PFSK-1 (cell line): Measurements from ENCODE around the gene GREB1.

ENCODE experiments used
- FOXP2 ChIP-seq: optimal IDR thresholded peaks from 2 replicates; pipeline ENCODE3; 2011; ENCODE audit warnings: borderline replicate concordance, control low read depth, inconsistent platforms; ENCODE audit not compliant: insufficient read depth; ENCODE audit errors: extremely low read length, extremely low read depth
- POLR2AphosphoS5 ChIP-seq: IDR thresholded peaks from 2 replicates; pipeline ENCODE4 v1.6.1; 2012; ENCODE audit warnings: low read depth, mild to moderate bottlenecking, control low read depth, low read length, moderate library complexity
- SIN3A ChIP-seq: IDR thresholded peaks from 2 replicates; pipeline ENCODE4 v1.6.1; 2012; ENCODE audit warnings: mild to moderate bottlenecking, low read length, moderate library complexity, borderline replicate concordance; ENCODE audit not compliant: insufficient read depth
- TAF1 ChIP-seq: IDR thresholded peaks from 2 replicates; pipeline ENCODE4 v1.6.1; 2012; ENCODE audit warnings: low read length, control low read depth, borderline replicate concordance; ENCODE audit not compliant: insufficient read depth
- TF ChIP-seq, protein P1 (sequence below), 2 experiments: IDR thresholded peaks; 2 replicates each; pipeline versions ENCODE4 v1.6.1 to v1.8.0; 2011 to 2012; ENCODE audit warnings: low read depth in 2 of 2, low read length in 2 of 2, control low read depth in 1 of 2, inconsistent platforms in 1 of 2, mild to moderate bottlenecking in 1 of 2, moderate library complexity in 1 of 2; ENCODE audit not compliant: insufficient read depth in 1 of 2

GREB1 gene

DNA sequence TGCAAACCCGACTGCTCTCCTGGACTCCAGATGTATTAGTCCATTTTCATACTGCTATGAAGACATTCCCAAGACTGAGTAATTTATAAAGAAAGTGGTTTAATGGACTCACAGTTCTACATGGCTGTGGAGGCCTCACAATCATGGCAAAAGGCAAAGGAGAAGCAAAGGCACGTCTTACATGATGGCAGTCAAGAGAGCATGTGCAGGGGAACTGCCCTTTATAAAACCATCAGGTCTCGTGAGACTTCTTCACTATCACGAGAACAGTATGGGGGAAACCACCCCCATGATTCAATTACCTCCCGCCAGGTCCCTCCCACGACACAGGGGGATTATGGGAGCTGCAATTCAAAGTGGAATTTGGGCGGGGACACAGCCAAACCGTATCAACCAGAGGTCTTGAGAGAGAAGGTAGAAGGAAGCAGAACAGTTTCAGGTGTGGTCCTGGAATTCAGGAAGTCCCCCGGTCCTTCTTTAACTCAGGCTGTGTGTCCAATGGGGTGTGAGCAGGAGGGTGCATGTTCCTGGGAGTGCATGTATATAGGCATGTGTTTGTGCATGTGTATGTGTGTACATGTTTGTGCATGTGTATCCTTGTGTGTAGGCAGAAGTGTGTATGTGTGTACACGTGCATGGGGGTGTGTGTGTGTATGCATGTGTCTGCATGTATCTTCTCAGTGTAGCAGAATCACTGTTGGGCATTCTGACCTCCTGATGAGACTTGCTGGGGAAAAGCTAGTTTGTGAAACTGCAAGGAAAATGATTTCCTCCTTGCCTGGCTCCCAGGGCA, 46.2 kb downstream of the GREB1 start:
- TF ChIP-seq TAF1 (no peak), FOXP2 (no peak), SIN3A (no peak), POLR2AphosphoS5 (no peak)
- TF ChIP-seq, protein P1, sequence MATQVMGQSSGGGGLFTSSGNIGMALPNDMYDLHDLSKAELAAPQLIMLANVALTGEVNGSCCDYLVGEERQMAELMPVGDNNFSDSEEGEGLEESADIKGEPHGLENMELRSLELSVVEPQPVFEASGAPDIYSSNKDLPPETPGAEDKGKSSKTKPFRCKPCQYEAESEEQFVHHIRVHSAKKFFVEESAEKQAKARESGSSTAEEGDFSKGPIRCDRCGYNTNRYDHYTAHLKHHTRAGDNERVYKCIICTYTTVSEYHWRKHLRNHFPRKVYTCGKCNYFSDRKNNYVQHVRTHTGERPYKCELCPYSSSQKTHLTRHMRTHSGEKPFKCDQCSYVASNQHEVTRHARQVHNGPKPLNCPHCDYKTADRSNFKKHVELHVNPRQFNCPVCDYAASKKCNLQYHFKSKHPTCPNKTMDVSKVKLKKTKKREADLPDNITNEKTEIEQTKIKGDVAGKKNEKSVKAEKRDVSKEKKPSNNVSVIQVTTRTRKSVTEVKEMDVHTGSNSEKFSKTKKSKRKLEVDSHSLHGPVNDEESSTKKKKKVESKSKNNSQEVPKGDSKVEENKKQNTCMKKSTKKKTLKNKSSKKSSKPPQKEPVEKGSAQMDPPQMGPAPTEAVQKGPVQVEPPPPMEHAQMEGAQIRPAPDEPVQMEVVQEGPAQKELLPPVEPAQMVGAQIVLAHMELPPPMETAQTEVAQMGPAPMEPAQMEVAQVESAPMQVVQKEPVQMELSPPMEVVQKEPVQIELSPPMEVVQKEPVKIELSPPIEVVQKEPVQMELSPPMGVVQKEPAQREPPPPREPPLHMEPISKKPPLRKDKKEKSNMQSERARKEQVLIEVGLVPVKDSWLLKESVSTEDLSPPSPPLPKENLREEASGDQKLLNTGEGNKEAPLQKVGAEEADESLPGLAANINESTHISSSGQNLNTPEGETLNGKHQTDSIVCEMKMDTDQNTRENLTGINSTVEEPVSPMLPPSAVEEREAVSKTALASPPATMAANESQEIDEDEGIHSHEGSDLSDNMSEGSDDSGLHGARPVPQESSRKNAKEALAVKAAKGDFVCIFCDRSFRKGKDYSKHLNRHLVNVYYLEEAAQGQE (IDR thresholded peaks at IDR 0.05; ENCODE audit: insufficient read depth in 1 of 2, low read depth in 2 of 2, low read length in 2 of 2) = no peak

GRCh38 chr2:11580697-11581096, 46.9 kb downstream of the GREB1 start:
- TF ChIP-seq POLR2AphosphoS5 (no peak), FOXP2 (no peak), SIN3A (no peak), TAF1 (no peak)
- TF ChIP-seq, protein P1 (IDR thresholded peaks at IDR 0.05; ENCODE audit: insufficient read depth in 1 of 2, low read depth in 2 of 2, low read length in 2 of 2) = no peak

- TF ChIP-seq SIN3A (no peak), POLR2AphosphoS5 (no peak), FOXP2 (no peak), TAF1 (no peak)
- TF ChIP-seq, protein P1 (IDR thresholded peaks at IDR 0.05; ENCODE audit: insufficient read depth in 1 of 2, low read depth in 2 of 2, low read length in 2 of 2) = no peak
These were observed 47.4 kb downstream of the GREB1 start for GRCh38 chr2:11581124-11581796.

GRCh38 chr2:11581797-11582611, 48.2 kb downstream of the GREB1 start:
- TF ChIP-seq, protein P1 (IDR thresholded peaks at IDR 0.05; ENCODE audit: insufficient read depth in 1 of 2, low read depth in 2 of 2, low read length in 2 of 2) = no peak
- no peak for TF ChIP-seq SIN3A
- no peak for TF ChIP-seq FOXP2
- no peak for TF ChIP-seq POLR2AphosphoS5
- TF ChIP-seq TAF1 = no peak
